ENCODE results near the gene ATG16L2.

DNA sequence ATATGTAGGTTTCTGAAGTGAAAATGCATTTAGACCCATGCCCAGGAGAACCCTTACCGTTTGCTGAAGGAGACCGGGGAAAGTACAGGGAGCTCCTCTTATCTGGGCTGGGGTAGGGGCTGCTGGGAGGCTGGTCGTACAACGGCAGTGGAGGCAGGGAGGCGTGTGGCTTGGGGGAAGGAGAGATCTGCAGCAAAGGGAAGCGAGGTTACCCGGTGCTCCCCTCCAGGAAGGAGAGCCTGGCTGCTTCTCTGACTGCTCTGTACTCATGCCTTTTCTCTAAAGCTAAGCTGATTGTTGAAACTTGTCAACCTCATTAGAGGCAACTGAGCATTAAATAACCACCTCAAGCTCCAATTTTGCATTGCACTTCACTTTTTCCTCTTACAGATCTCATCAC is 27.2 kb downstream of the ATG16L2 start:
- TF ChIP-seq, protein P1, sequence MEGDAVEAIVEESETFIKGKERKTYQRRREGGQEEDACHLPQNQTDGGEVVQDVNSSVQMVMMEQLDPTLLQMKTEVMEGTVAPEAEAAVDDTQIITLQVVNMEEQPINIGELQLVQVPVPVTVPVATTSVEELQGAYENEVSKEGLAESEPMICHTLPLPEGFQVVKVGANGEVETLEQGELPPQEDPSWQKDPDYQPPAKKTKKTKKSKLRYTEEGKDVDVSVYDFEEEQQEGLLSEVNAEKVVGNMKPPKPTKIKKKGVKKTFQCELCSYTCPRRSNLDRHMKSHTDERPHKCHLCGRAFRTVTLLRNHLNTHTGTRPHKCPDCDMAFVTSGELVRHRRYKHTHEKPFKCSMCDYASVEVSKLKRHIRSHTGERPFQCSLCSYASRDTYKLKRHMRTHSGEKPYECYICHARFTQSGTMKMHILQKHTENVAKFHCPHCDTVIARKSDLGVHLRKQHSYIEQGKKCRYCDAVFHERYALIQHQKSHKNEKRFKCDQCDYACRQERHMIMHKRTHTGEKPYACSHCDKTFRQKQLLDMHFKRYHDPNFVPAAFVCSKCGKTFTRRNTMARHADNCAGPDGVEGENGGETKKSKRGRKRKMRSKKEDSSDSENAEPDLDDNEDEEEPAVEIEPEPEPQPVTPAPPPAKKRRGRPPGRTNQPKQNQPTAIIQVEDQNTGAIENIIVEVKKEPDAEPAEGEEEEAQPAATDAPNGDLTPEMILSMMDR (IDR thresholded peaks at IDR 0.05): no peak
- no peak for TF ChIP-seq POLR2A (IDR thresholded peaks at IDR 0.05)
- no peak for TF ChIP-seq POLR2AphosphoS5 (IDR thresholded peaks at IDR 0.05)
